Lung (tissue), 12 donors: ENCODE data around the gene TMEM169. TPM values are rescaled to one million over a fixed set of nuclear protein-coding genes. Genes with fewer than 3 reads are reported as not detected.

ENCODE experiments used
- ATAC-seq: fragments of 200-7000 bp; cut with Tn5 transposase; one replicate; pipeline ENCODE4 v1.9.1; 2020; ENCODE audit warnings: moderate number of reproducible peaks; ENCODE audit not compliant: insufficient read depth, low FRiP score
- DNase-seq, 3 donors: peaks; one replicate each; pipeline ENCODE4 v3.0.0-alpha.2; 2013 to 2017
- H3K27ac ChIP-seq, 2 donors: one replicate each; pipeline ENCODE4 v1.5.1; 2013; ENCODE audit warnings: mild to moderate bottlenecking in 2 of 2, moderate library complexity in 2 of 2, control low read depth in 1 of 2, inconsistent platforms in 1 of 2, low read depth in 1 of 2, low read length in 1 of 2
- H3K27me3 ChIP-seq, 3 donors: one replicate each; pipeline ENCODE4 v1.5.1; 2013; ENCODE audit warnings: low read length in 2 of 3; ENCODE audit not compliant: control insufficient read depth in 3 of 3, insufficient read depth in 3 of 3
- H3K36me3 ChIP-seq, 4 donors: one replicate each; pipeline ENCODE4 v1.5.1; 2013; ENCODE audit warnings: low read length in 4 of 4, mild to moderate bottlenecking in 1 of 4, moderate library complexity in 1 of 4; ENCODE audit not compliant: control insufficient read depth in 4 of 4, insufficient read depth in 4 of 4
- H3K4me1 ChIP-seq, 5 donors: one replicate each; pipeline ENCODE4 v1.5.1; 2013; ENCODE audit warnings: low read length in 5 of 5, mild to moderate bottlenecking in 2 of 5, moderate library complexity in 1 of 5; ENCODE audit not compliant: control insufficient read depth in 5 of 5, insufficient read depth in 5 of 5
- H3K4me3 ChIP-seq: one replicate; pipeline ENCODE4 v1.5.1; 2013; ENCODE audit warnings: mild to moderate bottlenecking, control low read depth, moderate library complexity
- H3K9ac ChIP-seq, 2 donors: one replicate each; pipeline ENCODE4 v1.5.1; 2013; ENCODE audit warnings: low read length in 2 of 2, control low read depth in 1 of 2; ENCODE audit not compliant: insufficient read depth in 1 of 2
- H3K9me3 ChIP-seq, 4 donors: one replicate each; pipeline ENCODE4 v1.5.1; 2013; ENCODE audit warnings: low read length in 3 of 4, mild to moderate bottlenecking in 1 of 4, moderate library complexity in 1 of 4; ENCODE audit not compliant: control insufficient read depth in 4 of 4, insufficient read depth in 3 of 4
- CTCF ChIP-seq: IDR thresholded peaks from 2 replicates; pipeline ENCODE4 v1.5.1; 2012; ENCODE audit warnings: mild to moderate bottlenecking; ENCODE audit errors: control extremely low read depth, extremely low read depth
- WGBS, 2 donors: extraction: QIAGEN DNeasy Blood & Tissue Kit; methylation state at CpG; one replicate each; pipeline ENCODE4 v1.1.7; 2013; 5-methylcytosine and 5-hydroxymethylcytosine counted together
- polyA plus RNA-seq, 2 donors: library from polyadenylated mRNA; stranded (reverse); fragments of 200-250 nt; gene quantifications; one replicate each; pipeline ENCODE4 v1.2.1, GENCODE V29; 2013
- total RNA-seq, 2 donors: library from RNA; depleted of rRNA in 1 of 2; stranded (reverse); fragments of >200 nt in 1 of 2; gene quantifications; one replicate each; pipeline ENCODE4 v1.2.1, GENCODE V29; 2014 to 2021
- donor health status: control.
- donor health status: control.
- donor health status: Bipolar disorder and iron deficiency.
- donor health status: healthy.
- donor health status: DM: yes; HTN: yes; CAD: no.

The TMEM169 gene
- total and polyA plus RNA-seq, 4 donors: 0.14 to 0.67 (median 0.62) TPM

- Histone ChIP-seq H3K4me1 (peaks cover 0 to 1% (median 0%) of the 10 kb centered on the region in 5 donors), H3K36me3 (peaks cover 0 to 4% (median 3%) of the 10 kb centered on the region in 4 donors), H3K4me3 (no peak overlapping the region), H3K27me3 (no peaks in the 10 kb centered on the region), H3K27ac (no peak overlapping the region), H3K9me3 (no peaks in the 10 kb centered on the region), H3K9ac (no peak overlapping the region)
- WGBS, 2 donors: 95 to 97% methylated on average over 5 of the region's 5 CpGs
- no peak for ATAC-seq
- TF ChIP-seq CTCF: no peak
- DNase-seq: no peak
Observed at GRCh38 chr2:216059233-216059834, 22.4 kb upstream of the TMEM169 start.

GRCh38 chr2:216064014-216064630 is 17.6 kb upstream of the TMEM169 start:
- no peak for DNase-seq
- H3K36me3 ChIP-seq: peaks cover 5 to 9% (median 7%) of the 10 kb centered on the region in 4 donors
- no peak for ATAC-seq
- TF ChIP-seq CTCF: no peak
- no peak overlapping the region for H3K4me3 ChIP-seq
- WGBS, 2 donors: 85 to 95% methylated on average over 2 of the region's 2 CpGs
- H3K27me3 ChIP-seq: no peaks in the 10 kb centered on the region
- no peaks in the 10 kb centered on the region for H3K9me3 ChIP-seq
- no peaks in the 10 kb centered on the region for H3K4me1 ChIP-seq
- H3K9ac ChIP-seq: no peak overlapping the region
- no peak overlapping the region for H3K27ac ChIP-seq

GRCh38 chr2:216064665-216065064 is 17.1 kb upstream of the TMEM169 start:
- Histone ChIP-seq H3K9ac (no peak overlapping the region), H3K4me1 (no peaks in the 10 kb centered on the region), H3K27me3 (no peaks in the 10 kb centered on the region), H3K27ac (no peak overlapping the region), H3K9me3 (no peaks in the 10 kb centered on the region), H3K4me3 (no peak overlapping the region), H3K36me3 (peaks cover 5 to 8% (median 6%) of the 10 kb centered on the region in 4 donors)
- WGBS, 2 donors: 86 to 94% methylated on average over 1 of the region's 1 CpG
- ATAC-seq (no peak), DNase-seq (no peak)
- no peak for TF ChIP-seq CTCF
